HG02571 (cell line): ENCODE results near the gene OSBPL3.

Experiments
- ATAC-seq: cut with Tn5 transposase; IDR thresholded peaks from one replicate; pipeline ENCODE4 v1.9.1; 2021; ENCODE audit warnings: mild to moderate bottlenecking, moderate library complexity; ENCODE audit not compliant: unreplicated experiment

OSBPL3 gene

GRCh38 chr7:24871770-24872169, 108.2 kb downstream of the OSBPL3 start:
- ATAC-seq = no peak

GRCh38 chr7:24870766-24871165, 109.2 kb downstream of the OSBPL3 start:
- ATAC-seq = no peak

- no peak for ATAC-seq
Observed at GRCh38 chr7:24869572-24869971, 110.4 kb downstream of the OSBPL3 start.

DNA sequence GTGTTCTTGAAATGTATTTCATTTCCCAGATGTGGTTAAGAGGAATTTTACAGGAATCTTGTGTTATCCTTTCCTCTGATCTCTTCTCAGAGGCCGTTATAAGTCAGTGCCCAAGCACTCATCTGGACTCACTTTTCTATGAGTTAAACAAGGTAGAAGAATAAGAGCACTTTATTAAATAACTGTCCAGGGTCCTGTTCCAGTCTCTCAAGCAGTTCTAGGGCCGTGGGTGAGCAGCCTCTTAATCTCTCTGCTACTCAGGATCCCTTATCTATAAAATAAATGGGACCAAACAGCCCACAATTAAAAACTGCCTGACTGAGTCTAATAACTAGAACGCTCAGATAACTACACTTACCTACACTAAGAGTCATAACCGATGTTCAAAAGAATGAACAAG, 111.2 kb downstream of the OSBPL3 start:
- ATAC-seq = no peak

DNA sequence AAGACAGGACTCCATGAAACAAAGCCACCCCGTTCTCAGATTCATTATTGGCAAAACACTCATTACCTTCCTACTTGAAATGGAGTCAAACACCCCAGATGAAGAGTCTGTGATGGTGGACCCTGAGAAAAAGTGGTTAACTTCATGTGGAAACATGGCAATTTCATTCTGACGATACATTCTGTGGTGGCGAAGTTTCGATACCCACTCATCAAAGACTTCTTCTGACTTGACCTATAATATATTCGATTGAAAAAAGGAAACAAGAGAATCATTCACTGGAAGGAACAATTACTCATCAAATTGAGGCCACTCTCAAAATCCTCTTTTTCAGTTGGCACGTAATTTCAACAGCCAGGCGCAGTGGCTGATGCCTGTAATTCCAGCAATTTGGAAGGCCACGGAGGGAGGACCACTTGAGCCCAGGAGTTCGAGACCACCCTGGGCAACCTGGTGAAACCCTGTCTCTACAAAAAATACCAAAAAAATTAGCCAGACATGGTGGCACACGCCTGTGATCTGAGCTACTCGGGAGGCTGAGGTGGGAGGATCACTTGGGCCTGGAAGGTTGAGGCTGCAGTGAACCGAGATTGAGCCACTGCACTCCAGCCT, 113.9 kb downstream of the OSBPL3 start:
- no peak for ATAC-seq

GRCh38 chr7:24864214-24864817, 115.7 kb downstream of the OSBPL3 start:
- no peak for ATAC-seq

GRCh38 chr7:24863626-24864025, 116.4 kb downstream of the OSBPL3 start:
- ATAC-seq = no peak

GRCh38 chr7:24862461-24862860, 117.5 kb downstream of the OSBPL3 start:
- ATAC-seq = no peak

DNA sequence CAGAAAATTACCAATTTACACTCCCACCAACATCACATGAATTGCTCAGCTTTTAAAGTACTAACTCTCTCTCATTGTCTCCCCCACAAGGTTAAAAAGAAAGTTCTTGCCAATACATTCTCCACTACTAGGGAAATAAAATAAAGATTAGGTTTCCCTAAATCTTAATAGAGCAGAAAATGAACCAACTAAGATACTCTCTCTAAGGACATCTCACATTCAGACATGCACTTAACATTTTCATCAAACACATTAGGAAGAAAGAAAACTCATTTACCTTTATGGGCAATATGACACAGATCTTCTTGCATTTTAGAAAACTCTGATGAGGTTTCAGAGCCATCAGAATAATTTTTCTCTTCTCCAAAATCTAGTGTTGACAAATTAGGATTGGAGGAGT, 118.6 kb downstream of the OSBPL3 start:
- no peak for ATAC-seq

GRCh38 chr7:24860611-24861010, 119.4 kb downstream of the OSBPL3 start:
- no peak for ATAC-seq

DNA sequence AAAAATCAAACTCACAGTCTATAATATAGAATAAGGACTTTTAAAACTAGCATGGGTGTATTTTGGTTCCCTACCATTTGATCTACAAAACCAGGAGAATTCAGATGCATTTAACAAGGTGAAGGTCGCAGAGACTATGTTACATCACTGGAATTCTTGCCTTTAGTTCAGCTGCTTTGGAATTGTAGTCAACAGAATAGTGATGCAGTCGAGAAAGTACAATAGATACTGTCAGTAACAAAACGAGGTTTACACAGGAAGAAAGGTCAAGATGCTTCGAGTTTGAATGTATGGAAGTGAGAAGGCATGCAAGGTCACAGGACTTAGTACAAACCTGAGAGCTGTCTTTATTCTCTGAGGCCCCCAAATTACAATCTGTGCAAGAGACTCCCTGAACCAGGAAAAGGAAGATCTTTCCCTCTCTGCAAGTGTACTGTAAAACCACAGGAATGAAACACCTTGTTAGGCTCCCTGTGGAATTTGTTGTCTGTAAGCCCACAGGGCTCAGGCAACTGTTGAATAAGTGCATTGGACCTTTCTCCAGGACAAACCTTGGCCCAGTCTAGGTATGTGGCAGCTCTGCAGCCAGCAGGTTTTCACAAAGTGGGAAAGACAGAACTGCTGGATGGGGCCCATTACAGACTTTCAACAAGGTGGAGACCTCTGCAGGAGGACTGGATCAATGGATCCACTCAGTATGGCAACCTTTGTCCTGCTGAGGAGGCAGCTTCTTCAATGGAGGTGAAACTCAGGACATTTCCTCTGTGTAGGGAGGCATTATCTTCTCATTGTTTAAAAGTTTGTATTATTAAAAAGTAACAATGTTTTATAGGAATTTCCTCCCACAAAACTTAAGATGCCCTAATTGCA, 121.6 kb downstream of the OSBPL3 start:
- ATAC-seq = no peak

DNA sequence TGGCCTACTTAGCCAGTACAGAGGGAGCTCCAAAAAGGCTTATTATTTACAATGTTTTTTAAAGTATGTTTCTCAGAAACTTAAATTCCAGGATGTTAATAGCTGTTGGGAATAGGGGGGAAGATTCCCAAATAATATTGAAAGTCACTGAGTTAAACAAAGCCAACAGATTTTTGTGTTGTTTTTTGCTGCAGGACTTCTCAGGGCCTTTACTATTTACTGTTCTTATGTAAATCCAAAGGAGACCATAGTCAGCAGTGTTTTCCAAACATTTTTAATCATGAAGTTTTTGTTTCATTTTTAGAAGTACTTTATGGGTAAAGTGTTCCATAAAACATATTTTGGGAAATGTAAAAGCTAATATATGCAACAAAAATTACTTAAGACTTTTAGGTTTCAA, 122.4 kb downstream of the OSBPL3 start:
- no peak for ATAC-seq

- ATAC-seq = no peak
Observed at GRCh38 chr7:24854866-24855265, 125.1 kb downstream of the OSBPL3 start.

DNA sequence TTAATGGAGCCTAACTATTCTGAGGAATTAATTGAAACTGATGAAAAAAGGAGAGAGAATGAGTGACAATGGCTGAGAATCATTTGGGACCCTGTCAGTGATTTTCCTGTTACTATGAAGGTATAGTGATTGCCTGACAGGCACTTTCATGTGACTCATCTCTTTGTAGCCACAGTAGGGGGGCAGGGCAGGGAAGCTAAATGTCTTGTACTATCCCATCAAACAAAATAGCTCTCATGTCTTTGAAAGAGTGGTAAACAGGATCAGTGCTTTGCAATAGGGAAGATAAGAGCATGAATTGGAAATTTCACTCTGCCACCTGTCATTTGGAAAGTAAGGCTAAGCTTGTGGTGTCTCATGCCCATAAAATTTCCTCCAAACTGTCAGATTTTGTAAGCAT, 128.2 kb downstream of the OSBPL3 start:
- no peak for ATAC-seq

DNA sequence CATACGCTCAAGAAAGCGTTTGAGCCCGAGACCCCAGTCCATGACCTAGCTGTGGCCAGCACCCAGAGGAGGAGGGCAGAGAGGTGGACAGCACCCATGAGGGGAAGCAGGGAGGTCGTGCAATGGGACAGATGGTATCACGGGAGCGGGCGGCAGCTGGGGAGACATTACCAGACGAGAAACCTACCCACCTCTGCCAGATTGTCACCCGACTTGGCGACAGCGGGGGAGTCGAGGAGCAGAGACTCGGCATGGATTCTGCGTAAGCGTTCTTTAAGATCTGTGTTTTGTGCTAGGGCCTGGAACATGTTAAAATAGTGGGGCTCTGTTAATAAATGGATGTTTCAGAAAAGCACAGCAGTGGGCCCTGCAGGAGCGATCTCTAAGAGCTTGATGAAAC, 131.1 kb downstream of the OSBPL3 start:
- no peak for ATAC-seq

DNA sequence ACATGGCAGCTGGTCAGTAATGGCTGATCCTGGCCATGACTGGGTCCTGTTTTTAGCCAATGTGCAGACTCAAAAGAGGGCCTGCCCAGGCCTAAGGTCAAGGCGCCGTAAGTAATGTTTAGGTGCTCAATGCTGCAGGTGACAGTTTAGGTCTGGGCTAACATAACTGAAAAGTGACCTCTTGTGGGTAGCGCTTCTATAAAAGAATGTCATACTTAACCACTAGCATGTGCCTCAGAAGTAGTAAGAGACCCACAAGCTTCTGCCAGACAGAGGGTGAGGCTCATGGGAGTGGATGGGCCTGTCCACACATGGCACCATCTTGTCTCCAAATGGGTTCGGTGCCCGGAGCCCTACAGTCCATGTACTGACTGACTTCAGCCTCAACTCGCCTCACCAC, 132.2 kb downstream of the OSBPL3 start:
- ATAC-seq = no peak

GRCh38 chr7:24843821-24844434, 136.1 kb downstream of the OSBPL3 start:
- no peak for ATAC-seq

DNA sequence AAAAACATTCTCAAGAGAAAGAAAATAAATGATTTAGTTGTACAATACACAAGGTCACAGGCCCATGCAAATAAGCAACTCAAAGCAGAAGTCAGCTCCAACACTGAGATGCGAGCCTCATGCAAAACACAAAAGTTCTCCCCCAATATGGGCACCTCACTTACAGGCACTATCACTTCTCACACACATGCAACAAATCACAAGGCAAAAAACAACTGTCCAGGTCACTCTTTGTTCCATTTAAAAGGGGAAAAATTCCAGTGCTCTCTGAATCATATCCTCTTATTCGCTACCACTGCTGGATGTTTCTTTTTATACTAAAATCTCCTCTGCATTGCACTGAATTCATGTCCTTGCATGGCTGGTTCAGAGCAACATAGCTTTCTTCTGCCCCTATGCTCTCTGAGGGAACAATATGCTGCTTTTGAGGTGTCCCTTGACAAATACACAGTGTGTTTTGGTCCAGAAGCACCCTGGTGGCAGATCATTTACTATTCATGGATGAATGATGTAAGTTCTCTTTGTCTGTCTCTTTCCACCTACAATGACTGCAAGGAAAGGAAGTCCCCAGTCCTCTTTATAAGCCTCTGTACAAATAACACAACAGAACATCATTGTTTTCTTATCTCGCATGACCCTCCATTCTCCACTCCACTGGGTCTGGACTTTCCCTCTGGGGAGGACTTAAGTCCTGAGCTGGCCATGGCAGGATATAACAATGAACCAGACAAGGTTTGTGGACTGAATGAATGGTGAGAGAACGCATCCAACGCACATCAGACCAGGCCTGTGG, 137.3 kb downstream of the OSBPL3 start:
- ATAC-seq = peak; percentile 68

- no peak for ATAC-seq
Observed at GRCh38 chr7:24842029-24842428, 137.9 kb downstream of the OSBPL3 start.

DNA sequence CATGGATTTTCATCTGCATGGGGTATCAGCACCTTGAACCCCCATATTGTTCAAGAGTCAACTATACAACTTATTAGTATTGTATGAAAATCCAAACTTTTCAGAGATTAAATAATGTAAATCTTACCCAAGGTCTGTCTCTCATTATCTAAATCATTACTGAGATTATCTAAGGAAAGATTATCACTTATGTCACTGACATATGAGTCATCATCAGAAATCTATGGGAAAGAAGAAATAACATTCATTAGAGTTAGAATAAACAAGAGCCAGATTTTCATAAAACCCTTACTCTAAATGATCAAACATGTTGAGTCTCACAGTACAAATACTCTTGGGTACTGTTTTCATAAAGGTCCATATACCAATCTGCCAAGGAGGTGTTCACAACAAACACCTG, 139.4 kb downstream of the OSBPL3 start:
- no peak for ATAC-seq

DNA sequence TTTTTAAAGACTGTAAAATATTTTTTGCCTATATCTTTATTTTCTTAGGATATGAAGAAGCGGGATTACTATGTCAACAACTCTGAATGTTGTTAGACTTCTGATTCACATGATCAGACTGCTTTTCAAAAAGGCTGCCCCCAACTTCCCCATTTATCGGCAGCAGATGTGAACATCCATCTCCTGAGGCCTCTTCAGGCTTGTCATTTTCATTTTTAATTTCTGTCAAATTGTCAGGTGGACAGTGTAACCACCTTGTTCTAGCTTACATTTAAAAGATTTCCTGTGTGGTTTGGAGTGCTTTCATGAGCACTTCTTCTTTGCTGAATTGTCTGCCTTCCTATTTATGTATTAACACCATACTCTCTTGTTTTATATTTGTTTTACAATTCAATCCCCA, 143.9 kb downstream of the OSBPL3 start:
- ATAC-seq = no peak
